PC-9 (cell line): ENCODE results near the gene EVPL.

Source experiments
- EZH2 ChIP-seq: fragments of 200-600 bp; sonication (generic); IDR thresholded peaks from 2 replicates; pipeline ENCODE4 v1.8.0; 2017; ENCODE audit warnings: antibody characterized with exemption, low read depth
- TF ChIP-seq, protein P1 (sequence below): fragments of 200-600 bp; sonication (generic); conservative IDR thresholded peaks from 2 replicates; pipeline ENCODE4 v1.6.1; 2017; ENCODE audit warnings: mixed run types, antibody characterized with exemption, mild to moderate bottlenecking, moderate library complexity

DNA sequence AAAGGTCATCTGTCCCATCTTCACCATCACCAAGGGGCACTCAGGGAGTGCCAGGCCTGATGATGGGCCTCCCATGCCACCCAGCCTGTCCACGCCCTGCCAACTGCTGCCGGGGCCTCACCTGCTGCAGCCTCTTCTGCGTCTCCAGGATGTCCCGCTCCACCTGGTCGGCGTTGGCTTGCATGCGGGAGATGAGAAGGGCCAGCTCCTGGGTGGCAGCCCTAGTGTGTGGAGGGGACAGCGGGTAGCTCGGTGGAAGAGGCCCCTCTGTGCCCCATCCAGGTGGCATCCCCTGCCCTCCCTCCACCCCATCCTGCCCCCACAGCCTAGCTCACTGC, 3.2 kb downstream of the EVPL start:
- TF ChIP-seq, protein P1, sequence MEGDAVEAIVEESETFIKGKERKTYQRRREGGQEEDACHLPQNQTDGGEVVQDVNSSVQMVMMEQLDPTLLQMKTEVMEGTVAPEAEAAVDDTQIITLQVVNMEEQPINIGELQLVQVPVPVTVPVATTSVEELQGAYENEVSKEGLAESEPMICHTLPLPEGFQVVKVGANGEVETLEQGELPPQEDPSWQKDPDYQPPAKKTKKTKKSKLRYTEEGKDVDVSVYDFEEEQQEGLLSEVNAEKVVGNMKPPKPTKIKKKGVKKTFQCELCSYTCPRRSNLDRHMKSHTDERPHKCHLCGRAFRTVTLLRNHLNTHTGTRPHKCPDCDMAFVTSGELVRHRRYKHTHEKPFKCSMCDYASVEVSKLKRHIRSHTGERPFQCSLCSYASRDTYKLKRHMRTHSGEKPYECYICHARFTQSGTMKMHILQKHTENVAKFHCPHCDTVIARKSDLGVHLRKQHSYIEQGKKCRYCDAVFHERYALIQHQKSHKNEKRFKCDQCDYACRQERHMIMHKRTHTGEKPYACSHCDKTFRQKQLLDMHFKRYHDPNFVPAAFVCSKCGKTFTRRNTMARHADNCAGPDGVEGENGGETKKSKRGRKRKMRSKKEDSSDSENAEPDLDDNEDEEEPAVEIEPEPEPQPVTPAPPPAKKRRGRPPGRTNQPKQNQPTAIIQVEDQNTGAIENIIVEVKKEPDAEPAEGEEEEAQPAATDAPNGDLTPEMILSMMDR = no peak
- no peak for TF ChIP-seq EZH2
